IMR-90 (cell line): ENCODE measurements around the gene CFAP210. TPM values are rescaled to one million over a fixed set of nuclear protein-coding genes. Genes with fewer than 3 reads are reported as not detected.

Experiments used
- ATAC-seq: fragments of 200-7000 bp; cut with Tn5 transposase; 2 replicates; pipeline ENCODE4 v1.9.1; 2020; ENCODE audit warnings: low read depth, mild to moderate bottlenecking, moderate library complexity
- BruUV-seq: library from RNA; stranded (reverse); fragments of 400-500 nt; replicated peaks from 2 replicates; lab custom pipeline; 2021; lab: Mats Ljungman, UMichigan
- CTCF ChIA-PET: fragments of 300-600 bp; formaldehyde crosslinking; extraction: SDS; loops from one replicate; lab custom pipeline; 2021; ENCODE audit warnings: antibody characterized with exemption; lab: Yijun Ruan, JAX
- POLR2A ChIA-PET: fragments of 300-600 bp; sonication (Branson Sonifier 250); formaldehyde crosslinking; loops from one replicate; lab custom pipeline; 2022; ENCODE audit warnings: antibody characterized with exemption; ENCODE audit not compliant: unreplicated experiment; lab: Charles Lee
- DNase-seq: peaks from one replicate; pipeline ENCODE4 v3.0.0; 2013
- H2AFZ ChIP-seq: replicated peaks from 2 replicates; pipeline ENCODE3; 2013; ENCODE audit warnings: low read length, mild to moderate bottlenecking; ENCODE audit not compliant: poor library complexity
- H2AK5ac ChIP-seq: 2 replicates; pipeline ENCODE4 v1.6.1; 2013; ENCODE audit warnings: low read depth, low read length, inconsistent platforms
- H2AK9ac ChIP-seq: replicated peaks from 2 replicates; pipeline ENCODE3; 2013; ENCODE audit warnings: mild to moderate bottlenecking, low read depth, low read length, moderate library complexity; ENCODE audit not compliant: poor library complexity
- H2BK120ac ChIP-seq: 2 replicates; pipeline ENCODE4 v1.6.1; 2013; ENCODE audit warnings: low read depth, low read length, inconsistent platforms
- H2BK15ac ChIP-seq: 3 replicates; pipeline ENCODE4 v1.6.1; 2013; ENCODE audit warnings: low read depth, low read length, inconsistent platforms
- H2BK20ac ChIP-seq: 2 replicates; pipeline ENCODE4 v1.6.1; 2013; ENCODE audit warnings: low read depth, mild to moderate bottlenecking, inconsistent platforms, low read length, moderate library complexity
- H2BK5ac ChIP-seq: 2 replicates; pipeline ENCODE4 v1.6.1; 2013; ENCODE audit warnings: mild to moderate bottlenecking, low read depth, low read length, inconsistent platforms; ENCODE audit not compliant: poor library complexity, severe bottlenecking
- H3K14ac ChIP-seq: replicated peaks from 2 replicates; pipeline ENCODE4 v1.6.1; 2013; ENCODE audit warnings: low read depth, low read length, inconsistent platforms
- H3K18ac ChIP-seq: 2 replicates; pipeline ENCODE4 v1.6.1; 2013; ENCODE audit warnings: low read depth, low read length, control low read depth
- H3K23ac ChIP-seq: 2 replicates; pipeline ENCODE4 v1.6.1; 2013; ENCODE audit warnings: low read depth, low read length, inconsistent platforms
- H3K27ac ChIP-seq: 2 replicates; pipeline ENCODE4 v1.5.1; 2013; ENCODE audit warnings: mild to moderate bottlenecking, control low read depth, low read length; ENCODE audit not compliant: insufficient read depth
- H3K27me3 ChIP-seq: 2 replicates; pipeline ENCODE4 v1.6.1; 2013; ENCODE audit warnings: low read length; ENCODE audit not compliant: control insufficient read depth, insufficient read depth
- H3K36me3 ChIP-seq: 2 replicates; pipeline ENCODE4 v1.6.1; 2013; ENCODE audit warnings: low read length, mixed read lengths; ENCODE audit not compliant: control insufficient read depth, insufficient read depth
- H3K4ac ChIP-seq: 2 replicates; pipeline ENCODE4 v1.6.1; 2013; ENCODE audit warnings: low read depth, low read length, inconsistent platforms
- H3K4me1 ChIP-seq: 2 replicates; pipeline ENCODE4 v1.6.1; 2013; ENCODE audit warnings: low read length, mixed read lengths; ENCODE audit not compliant: control insufficient read depth, insufficient read depth
- H3K4me2 ChIP-seq: 2 replicates; pipeline ENCODE4 v1.6.1; 2013; ENCODE audit warnings: low read depth, mild to moderate bottlenecking, control low read depth, low read length, moderate library complexity
- H3K4me3 ChIP-seq: 2 replicates; pipeline ENCODE4 v1.5.1; 2013; ENCODE audit warnings: low read depth, mild to moderate bottlenecking, control low read depth, low read length, moderate library complexity; ENCODE audit not compliant: insufficient read depth
- H3K56ac ChIP-seq: 2 replicates; pipeline ENCODE4 v1.6.1; 2013; ENCODE audit warnings: low read length, inconsistent platforms; ENCODE audit not compliant: insufficient read depth; ENCODE audit errors: extremely low read depth
- H3K79me1 ChIP-seq, 2 experiments: 2 replicates each; pipeline ENCODE4 v1.6.1; 2013; ENCODE audit warnings: low read length in 2 of 2, inconsistent platforms in 1 of 2, low read depth in 1 of 2
- H3K9ac ChIP-seq: 2 replicates; pipeline ENCODE4 v1.6.1; 2013; ENCODE audit warnings: low read depth, low read length, control low read depth
- H3K9me1 ChIP-seq: 2 replicates; pipeline ENCODE4 v1.6.1; 2013; ENCODE audit warnings: low read length, inconsistent platforms; ENCODE audit not compliant: insufficient read depth
- H3K9me3 ChIP-seq: 2 replicates; pipeline ENCODE4 v1.6.1; 2013; ENCODE audit warnings: low read length; ENCODE audit not compliant: control insufficient read depth, insufficient read depth
- H4K20me1 ChIP-seq: 2 replicates; pipeline ENCODE4 v1.6.1; 2013; ENCODE audit warnings: low read length, inconsistent platforms; ENCODE audit not compliant: insufficient read depth
- H4K5ac ChIP-seq: 2 replicates; pipeline ENCODE4 v1.6.1; 2013; ENCODE audit warnings: mild to moderate bottlenecking, low read depth, low read length, control low read depth
- H4K8ac ChIP-seq, 2 experiments: 2 replicates each; pipeline ENCODE4 v1.6.1; 2013; ENCODE audit warnings: low read depth in 2 of 2, low read length in 2 of 2, control low read depth in 1 of 2, inconsistent platforms in 1 of 2
- H4K91ac ChIP-seq: 2 replicates; pipeline ENCODE4 v1.6.1; 2013; ENCODE audit warnings: low read depth, low read length, inconsistent platforms; ENCODE audit not compliant: insufficient read depth
- BHLHE40 ChIP-seq: fragments of 150-350 bp; IDR thresholded peaks from 2 replicates; pipeline ENCODE4 v1.6.1; 2016; ENCODE audit warnings: mild to moderate bottlenecking, low read depth, low read length
- CEBPB ChIP-seq: IDR thresholded peaks from 2 replicates; pipeline ENCODE4 v1.6.1; 2012; ENCODE audit warnings: low read depth, low read length, improper control_type of control experiment
- MAFK ChIP-seq: IDR thresholded peaks from 2 replicates; pipeline ENCODE4 v1.6.1; 2012; ENCODE audit warnings: low read depth, low read length, improper control_type of control experiment
- RAD21 ChIP-seq: IDR thresholded peaks from 2 replicates; pipeline ENCODE4 v1.6.1; 2012; ENCODE audit warnings: low read length, improper control_type of control experiment
- WGBS, 2 experiments: methylation state at CpG; one replicate each; pipeline versions ENCODE4 v1.1.5 to v1.1.7; 2013; ENCODE audit warnings: missing lambda C conversion rate in 2 of 2; ENCODE audit not compliant: insufficient read length in 1 of 2; ENCODE audit errors: extremely low coverage in 2 of 2; 5-methylcytosine and 5-hydroxymethylcytosine counted together
- dilution Hi-C: fragments of 300-500 bp; cut with HindIII; formaldehyde crosslinking; loops from one replicate; pipeline ENCODE4 v1.14.3; 2018; ENCODE audit warnings: low sequenced_read_pairs; ENCODE audit not compliant: unreplicated experiment
- in situ Hi-C: fragments of 300-500 bp; cut with MboI; formaldehyde crosslinking; loops from 3 replicates; pipeline ENCODE4 v1.14.3; 2019; ENCODE audit warnings: low sequenced_read_pairs, inconsistent platforms, mixed read lengths
- intact Hi-C: fragments of 100-400 bp; cut with micrococcal nuclease; formaldehyde crosslinking; loops from 2 replicates; pipeline ENCODE4 v1.10.0; 2022
- polyA plus RNA-seq, 3 experiments: library from polyadenylated mRNA; depleted of rRNA; stranded (reverse); fragments of >200 nt; gene quantifications; 2 replicates each; pipeline ENCODE4 v1.2.3, GENCODE V29; 2012; ENCODE audit warnings: low replicate concordance in 1 of 3
- total RNA-seq: library from RNA; depleted of rRNA; stranded (reverse); fragments of >200 nt; gene quantifications from 2 replicates; pipeline ENCODE4 v1.2.3, GENCODE V29; 2012
- TF ChIP-seq, protein P1 (sequence below): fragments of 150-350 bp; IDR thresholded peaks from 2 replicates; pipeline ENCODE4 v1.6.1; 2016; ENCODE audit warnings: low read depth, mild to moderate bottlenecking, low read length, moderate library complexity, borderline replicate concordance

Gene CFAP210
- total and polyA plus RNA-seq, 2 of the 4 experiments (the other 2 are of a cell fraction) = not detected

DNA sequence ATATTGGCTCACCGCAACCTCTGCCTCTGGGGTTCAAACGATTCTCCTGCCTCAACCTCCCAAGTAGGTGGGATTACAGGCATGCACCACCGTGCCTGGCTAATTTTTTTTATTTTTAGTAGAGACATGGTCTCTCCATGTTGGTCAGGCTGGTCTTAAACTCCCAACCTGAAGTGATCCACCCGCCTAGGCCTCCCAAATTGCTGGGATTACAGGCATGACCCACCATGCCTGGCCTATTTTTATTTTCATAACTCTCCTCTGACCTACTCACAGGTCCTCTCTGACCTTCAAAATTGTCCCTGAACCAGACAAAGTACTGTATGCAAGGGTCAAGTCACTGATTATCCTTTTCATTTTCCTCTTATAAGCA, 23.5 kb upstream of the CFAP210 start:
- Histone ChIP-seq H3K27ac (no peak overlapping the region), H2BK5ac (no peak overlapping the region), H4K20me1 (no peaks in the 10 kb centered on the region), H4K8ac (no peak overlapping the region), H4K91ac (no peak overlapping the region), H3K4ac (no peak overlapping the region), H2AFZ (no peak overlapping the region), H3K4me1 (peaks cover 15% of the 10 kb centered on the region; the same call in 1 of the 2 replicates), H3K4me3 (no peak overlapping the region), H3K56ac (no peak overlapping the region), H3K79me1 (no peaks in the 10 kb centered on the region), H2AK9ac (no peak overlapping the region), H2AK5ac (no peak overlapping the region), H2BK15ac (no peak overlapping the region), H3K9me3 (no peaks in the 10 kb centered on the region), H3K27me3 (no peaks in the 10 kb centered on the region), H2BK120ac (no peak overlapping the region), H3K36me3 (no peaks in the 10 kb centered on the region), H3K9ac (no peak overlapping the region), H3K4me2 (no peak overlapping the region), H4K5ac (no peak overlapping the region), H3K9me1 (peaks cover 8% of the 10 kb centered on the region; the same call in 1 of the 2 replicates), H3K14ac (no peak overlapping the region), H3K23ac (no peak overlapping the region), H2BK20ac (no peak overlapping the region), H3K18ac (no peak overlapping the region)
- dilution Hi-C loops (no loop called here), intact Hi-C loops (no loop called here), in situ Hi-C loops (no loop called here)
- ChIA-PET CTCF (no interaction called here), POLR2A (no interaction called here)
- no TSS peak for BruUV-seq
- WGBS, 2 experiments = no CpG with 5 or more reads among the region's 4 CpGs
- DNase-seq (no peak), ATAC-seq (no peak)
- TF ChIP-seq RAD21 = no peak
- TF ChIP-seq MAFK = no peak
- TF ChIP-seq BHLHE40 = no peak
- TF ChIP-seq, protein P1, sequence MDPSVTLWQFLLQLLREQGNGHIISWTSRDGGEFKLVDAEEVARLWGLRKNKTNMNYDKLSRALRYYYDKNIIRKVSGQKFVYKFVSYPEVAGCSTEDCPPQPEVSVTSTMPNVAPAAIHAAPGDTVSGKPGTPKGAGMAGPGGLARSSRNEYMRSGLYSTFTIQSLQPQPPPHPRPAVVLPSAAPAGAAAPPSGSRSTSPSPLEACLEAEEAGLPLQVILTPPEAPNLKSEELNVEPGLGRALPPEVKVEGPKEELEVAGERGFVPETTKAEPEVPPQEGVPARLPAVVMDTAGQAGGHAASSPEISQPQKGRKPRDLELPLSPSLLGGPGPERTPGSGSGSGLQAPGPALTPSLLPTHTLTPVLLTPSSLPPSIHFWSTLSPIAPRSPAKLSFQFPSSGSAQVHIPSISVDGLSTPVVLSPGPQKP = no peak
- TF ChIP-seq CEBPB = no peak
